OCI-LY1 (cell line): ENCODE measurements around the gene RAD51D.

Source experiments
- H2AFZ ChIP-seq: fragments of 200-600 bp; sonication (generic), shearing (Covaris generic); 2 replicates; pipeline ENCODE4 v1.6.0; 2014; ENCODE audit warnings: antibody characterized with exemption, mild to moderate bottlenecking, low read length
- H3F3A ChIP-seq: fragments of 200-600 bp; sonication (generic), shearing (Covaris generic); 2 replicates; pipeline ENCODE4 v1.6.0; 2014; ENCODE audit warnings: mild to moderate bottlenecking, antibody characterized with exemption, low read length, moderate library complexity; ENCODE audit not compliant: insufficient read depth
- H3K27ac ChIP-seq: fragments of 200-600 bp; sonication (generic); 2 replicates; pipeline ENCODE4 v1.5.1; 2014; ENCODE audit warnings: low read length, mixed run types, mild to moderate bottlenecking, low read depth; ENCODE audit not compliant: poor library complexity, severe bottlenecking
- H3K27me3 ChIP-seq: fragments of 200-600 bp; sonication (generic); 2 replicates; pipeline ENCODE4 v1.6.0; 2014; ENCODE audit warnings: antibody characterized with exemption, mild to moderate bottlenecking, low read length, moderate library complexity; ENCODE audit not compliant: insufficient read depth
- H3K36me3 ChIP-seq: fragments of 200-600 bp; sonication (generic); 2 replicates; pipeline ENCODE4 v1.6.1; 2014; ENCODE audit warnings: mild to moderate bottlenecking, antibody characterized with exemption, low read length, moderate library complexity, mixed read lengths; ENCODE audit not compliant: insufficient read depth
- H3K4me1 ChIP-seq: fragments of 200-600 bp; sonication (generic); 2 replicates; pipeline ENCODE4 v1.5.1; 2014; ENCODE audit warnings: mild to moderate bottlenecking, low read length, moderate library complexity; ENCODE audit not compliant: insufficient read depth, severe bottlenecking
- H3K4me2 ChIP-seq: fragments of 200-600 bp; sonication (generic), shearing (Covaris generic); 2 replicates; pipeline ENCODE4 v1.6.1; 2014; ENCODE audit warnings: low read length
- H3K4me3 ChIP-seq: fragments of 200-600 bp; sonication (generic); 2 replicates; pipeline ENCODE4 v1.5.1; 2014; ENCODE audit warnings: low read length, low read depth, mild to moderate bottlenecking, mixed read lengths; ENCODE audit not compliant: poor library complexity, severe bottlenecking
- H3K79me2 ChIP-seq: fragments of 200-600 bp; shearing (Covaris generic); 2 replicates; pipeline ENCODE4 v1.6.1; 2016; ENCODE audit warnings: mixed run types, low read length, mixed read lengths; ENCODE audit not compliant: insufficient read depth
- H3K9ac ChIP-seq: fragments of 200-600 bp; sonication (generic), shearing (Covaris generic); 2 replicates; pipeline ENCODE4 v1.6.1; 2014; ENCODE audit warnings: mild to moderate bottlenecking, low read length, mixed read lengths
- H3K9me2 ChIP-seq: fragments of 200-600 bp; sonication (generic), shearing (Covaris generic); 2 replicates; pipeline ENCODE4 v1.6.1; 2014; ENCODE audit warnings: low read depth, mild to moderate bottlenecking, low read length, mixed read lengths
- H3K9me3 ChIP-seq: fragments of 200-600 bp; shearing (Covaris generic); 2 replicates; pipeline ENCODE4 v1.6.1; 2014; ENCODE audit warnings: low read length, mixed read lengths
- H4K20me1 ChIP-seq: fragments of 200-600 bp; sonication (generic), shearing (Covaris generic); 2 replicates; pipeline ENCODE4 v1.6.0; 2016; ENCODE audit warnings: mild to moderate bottlenecking, low read length; ENCODE audit not compliant: insufficient read depth
- EZH2 ChIP-seq: fragments of 200-600 bp; sonication (generic), shearing (Covaris generic); IDR thresholded peaks from 2 replicates; pipeline ENCODE4 v1.8.0; 2017; ENCODE audit warnings: borderline replicate concordance, mixed run types, mild to moderate bottlenecking, antibody characterized with exemption, low read length, moderate library complexity, mixed read lengths
- TF ChIP-seq, protein P1 (sequence below): fragments of 200-600 bp; sonication (generic), shearing (Covaris generic); IDR thresholded peaks from 2 replicates; pipeline ENCODE4 v1.5.1; 2017; ENCODE audit warnings: mild to moderate bottlenecking, antibody characterized with exemption, low read length, moderate library complexity, mixed read lengths

RAD51D gene

GRCh38 chr17:35084987-35085386 is 34.7 kb downstream of the RAD51D start:
- no peak overlapping the region for H2AFZ ChIP-seq
- no peak overlapping the region for H3K4me2 ChIP-seq
- H3F3A ChIP-seq, result no peaks in the 10 kb centered on the region
- H3K79me2 ChIP-seq, result no peaks in the 10 kb centered on the region
- no peak overlapping the region for H3K4me3 ChIP-seq
- TF ChIP-seq EZH2, result no peak
- TF ChIP-seq, protein P1, sequence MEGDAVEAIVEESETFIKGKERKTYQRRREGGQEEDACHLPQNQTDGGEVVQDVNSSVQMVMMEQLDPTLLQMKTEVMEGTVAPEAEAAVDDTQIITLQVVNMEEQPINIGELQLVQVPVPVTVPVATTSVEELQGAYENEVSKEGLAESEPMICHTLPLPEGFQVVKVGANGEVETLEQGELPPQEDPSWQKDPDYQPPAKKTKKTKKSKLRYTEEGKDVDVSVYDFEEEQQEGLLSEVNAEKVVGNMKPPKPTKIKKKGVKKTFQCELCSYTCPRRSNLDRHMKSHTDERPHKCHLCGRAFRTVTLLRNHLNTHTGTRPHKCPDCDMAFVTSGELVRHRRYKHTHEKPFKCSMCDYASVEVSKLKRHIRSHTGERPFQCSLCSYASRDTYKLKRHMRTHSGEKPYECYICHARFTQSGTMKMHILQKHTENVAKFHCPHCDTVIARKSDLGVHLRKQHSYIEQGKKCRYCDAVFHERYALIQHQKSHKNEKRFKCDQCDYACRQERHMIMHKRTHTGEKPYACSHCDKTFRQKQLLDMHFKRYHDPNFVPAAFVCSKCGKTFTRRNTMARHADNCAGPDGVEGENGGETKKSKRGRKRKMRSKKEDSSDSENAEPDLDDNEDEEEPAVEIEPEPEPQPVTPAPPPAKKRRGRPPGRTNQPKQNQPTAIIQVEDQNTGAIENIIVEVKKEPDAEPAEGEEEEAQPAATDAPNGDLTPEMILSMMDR, result no peak
- H4K20me1 ChIP-seq, result no peaks in the 10 kb centered on the region
- H3K9me3 ChIP-seq, result no peaks in the 10 kb centered on the region
- H3K9me2 ChIP-seq, result no peaks in the 10 kb centered on the region
- H3K9ac ChIP-seq, result no peak overlapping the region
- H3K4me1 ChIP-seq, result peaks cover 23% of the 10 kb centered on the region
- no peaks in the 10 kb centered on the region for H3K27me3 ChIP-seq
- no peak overlapping the region for H3K27ac ChIP-seq
- H3K36me3 ChIP-seq, result no peaks in the 10 kb centered on the region

DNA sequence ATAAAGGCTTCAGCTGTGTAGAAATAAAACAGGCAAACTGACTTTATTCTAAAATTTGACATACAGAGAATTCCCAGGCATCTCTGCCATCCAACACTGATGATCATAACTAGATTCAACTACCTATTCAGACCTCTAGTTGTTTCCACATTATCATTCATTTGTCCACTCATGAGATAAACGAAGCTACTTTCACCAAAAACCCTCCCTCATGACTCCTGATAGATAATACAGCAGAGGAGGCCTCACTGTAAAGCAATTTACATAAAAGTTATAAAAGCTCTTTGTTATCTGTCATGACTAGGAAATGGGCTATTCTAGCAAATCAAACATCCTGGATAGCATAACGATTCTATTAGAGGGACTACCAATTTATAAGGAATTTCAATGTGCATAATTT is 36.6 kb downstream of the RAD51D start:
- H3K9me2 ChIP-seq, result no peaks in the 10 kb centered on the region
- no peak overlapping the region for H3K27ac ChIP-seq
- H2AFZ ChIP-seq, result no peak overlapping the region
- H3F3A ChIP-seq, result no peaks in the 10 kb centered on the region
- H3K4me2 ChIP-seq, result no peak overlapping the region
- no peak overlapping the region for H3K9ac ChIP-seq
- TF ChIP-seq, protein P1, result no peak
- no peak for TF ChIP-seq EZH2
- H3K79me2 ChIP-seq, result no peaks in the 10 kb centered on the region
- no peaks in the 10 kb centered on the region for H3K27me3 ChIP-seq
- H3K36me3 ChIP-seq, result no peaks in the 10 kb centered on the region
- H4K20me1 ChIP-seq, result no peaks in the 10 kb centered on the region
- H3K9me3 ChIP-seq, result no peaks in the 10 kb centered on the region
- H3K4me3 ChIP-seq, result no peak overlapping the region
- peaks cover 9% of the 10 kb centered on the region for H3K4me1 ChIP-seq

GRCh38 chr17:35082073-35082657 is 37.5 kb downstream of the RAD51D start:
- no peak overlapping the region for H3K4me3 ChIP-seq
- no peaks in the 10 kb centered on the region for H3K79me2 ChIP-seq
- H3K36me3 ChIP-seq, result no peaks in the 10 kb centered on the region
- TF ChIP-seq, protein P1, result no peak
- TF ChIP-seq EZH2, result no peak
- no peaks in the 10 kb centered on the region for H3F3A ChIP-seq
- H3K27me3 ChIP-seq, result no peaks in the 10 kb centered on the region
- no peak overlapping the region for H3K27ac ChIP-seq
- H2AFZ ChIP-seq, result no peak overlapping the region
- H3K9me2 ChIP-seq, result no peaks in the 10 kb centered on the region
- H3K9me3 ChIP-seq, result no peaks in the 10 kb centered on the region
- H3K4me2 ChIP-seq, result no peak overlapping the region
- H3K9ac ChIP-seq, result no peak overlapping the region
- peaks cover 5% of the 10 kb centered on the region for H3K4me1 ChIP-seq
- H4K20me1 ChIP-seq, result no peaks in the 10 kb centered on the region
